GM23338 (cell line): ENCODE measurements around the gene PTRH1.

Experiments
- CREB1 ChIP-seq: fragments of 250-450 bp; sonication (Bioruptor Pico); IDR thresholded peaks from 2 replicates; pipeline ENCODE4 v1.5.0; 2020; ENCODE audit warnings: low read depth, mild to moderate bottlenecking, moderate library complexity
- CTCF ChIP-seq, 2 experiments: fragments of 200-600 bp in 1 of 2; sonication (generic) in 1 of 2; conservative IDR thresholded peaks; 2 replicates each; pipeline versions ENCODE4 v1.5.1 to v1.6.1; 2016 to 2017; ENCODE audit warnings: antibody characterized with exemption in 2 of 2, low read depth in 2 of 2, mild to moderate bottlenecking in 2 of 2, moderate library complexity in 1 of 2
- EZH2 ChIP-seq: fragments of 200-600 bp; sonication (generic); IDR thresholded peaks from one replicate; pipeline ENCODE4 v1.8.0; 2017; ENCODE audit warnings: antibody characterized with exemption, mild to moderate bottlenecking, low read depth; ENCODE audit not compliant: unreplicated experiment
- ZNF331 ChIP-seq: fragments of 250-450 bp; sonication (Bioruptor Pico); IDR thresholded peaks from 2 replicates; pipeline ENCODE4 v1.5.0; 2020; ENCODE audit warnings: low read depth, mild to moderate bottlenecking, moderate library complexity

GRCh38 chr9:127753148-127753547 is 37.7 kb upstream of the PTRH1 start:
- TF ChIP-seq CTCF (conservative IDR thresholded peaks at IDR 0.05; ENCODE audit: low read depth in 2 of 2) = no peak
- TF ChIP-seq CREB1 (CRISPR knock-in tag) = no peak
- no peak for TF ChIP-seq ZNF331 (CRISPR knock-in tag)
- no peak for TF ChIP-seq EZH2
